ENCODE results near the gene UBE3D. TPM values are rescaled to one million over a fixed set of nuclear protein-coding genes. Genes with fewer than 3 reads are reported as not detected.
"Not testable (repeated sequence)": the region's sequence is repeated elsewhere in the genome, so short reads cannot be mapped to it uniquely, and the experiment has no call there.

UBE3D gene
- total RNA-seq, 1 experiment from 2014 or later, result 5.4 TPM

GRCh38 chr6:82978362-82978945, 87.2 kb downstream of the UBE3D start:
- DNase-seq (ENCODE audit: low spot score), result no peak

GRCh38 chr6:82976179-82976578, 89.5 kb downstream of the UBE3D start:
- no peak for DNase-seq (ENCODE audit: low spot score)

DNA sequence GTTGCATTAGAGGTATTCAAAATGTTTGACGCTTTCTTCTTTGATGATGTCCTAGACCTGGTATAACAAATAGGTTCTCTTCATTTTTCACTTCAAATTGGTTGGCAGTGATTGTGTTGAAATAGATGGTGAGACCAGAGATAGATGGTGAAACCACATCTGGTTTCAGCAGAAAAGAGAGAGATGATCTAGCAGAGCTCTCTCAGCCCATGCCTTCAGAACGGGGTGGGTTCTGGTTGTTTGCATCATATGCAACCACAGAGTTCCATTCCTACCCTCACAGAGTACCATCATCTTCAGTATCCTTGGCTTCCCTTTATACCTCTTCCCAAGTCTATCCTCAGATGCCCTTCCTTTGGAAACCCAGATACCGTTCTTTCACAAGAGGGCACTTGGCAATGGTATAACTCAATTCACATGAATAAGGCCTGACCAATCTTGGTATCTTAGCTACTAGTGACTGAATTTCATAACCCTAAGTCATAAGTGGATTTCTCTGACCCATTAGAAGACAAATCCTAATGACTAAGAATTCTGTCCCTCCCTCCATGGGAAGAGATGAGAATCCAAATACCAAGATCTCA, 93.7 kb downstream of the UBE3D start:
- no peak for DNase-seq (ENCODE audit: low spot score)

GRCh38 chr6:82970839-82971238, 94.8 kb downstream of the UBE3D start:
- DNase-seq (ENCODE audit: low spot score), result no peak

DNA sequence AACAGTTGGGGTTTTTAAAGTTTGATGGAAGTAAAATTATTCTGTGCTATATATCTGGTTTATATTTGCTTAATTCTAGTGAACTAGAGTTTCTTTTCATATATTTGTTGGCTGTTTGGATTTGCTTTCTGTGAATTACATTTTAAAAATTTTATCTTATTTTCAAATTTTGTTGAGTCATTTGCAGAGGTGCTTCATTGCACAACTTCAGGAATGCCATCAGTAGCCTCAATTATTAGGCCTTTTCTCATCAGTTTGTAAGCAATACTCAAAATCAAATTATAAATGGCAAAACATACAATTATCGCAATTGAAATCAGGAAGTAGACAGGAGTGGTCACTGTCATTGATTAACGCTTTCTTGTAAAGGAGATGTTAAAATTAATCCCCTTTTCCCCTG, 96.9 kb downstream of the UBE3D start:
- DNase-seq (ENCODE audit: low spot score), result no peak

GRCh38 chr6:82963191-82963925, 102.3 kb downstream of the UBE3D start:
- no peak for DNase-seq (ENCODE audit: low spot score)

DNA sequence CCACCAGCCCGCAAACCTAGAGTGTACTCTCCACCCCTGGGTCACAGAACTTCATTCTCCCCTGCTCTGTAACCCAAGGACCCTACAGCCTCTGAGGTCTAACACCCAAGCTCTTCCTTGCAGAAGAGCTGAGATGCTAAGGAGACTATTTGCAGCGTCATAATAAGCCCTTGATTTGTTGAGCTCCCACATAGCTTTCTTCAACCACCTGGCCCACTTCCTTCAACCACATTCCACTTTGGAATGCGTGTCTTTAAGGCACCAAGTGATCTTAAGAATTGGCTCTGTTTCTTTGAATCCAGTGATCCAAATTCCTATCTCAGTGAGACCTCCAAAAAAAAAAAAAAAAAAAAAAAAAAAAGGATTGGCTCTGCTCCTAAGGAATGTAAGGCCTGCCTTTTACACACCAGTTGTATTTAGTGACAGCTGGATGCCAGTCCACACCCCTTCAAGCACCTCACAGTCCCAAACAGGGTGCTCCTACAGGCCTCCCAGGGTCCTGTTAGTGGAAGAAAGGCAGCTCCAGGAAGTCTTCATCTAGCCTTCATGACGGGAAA, 106.2 kb downstream of the UBE3D start:
- DNase-seq (ENCODE audit: low spot score), result peak; percentile 73

- no peak for DNase-seq (ENCODE audit: low spot score)
Observed at GRCh38 chr6:82958551-82958950, 107.1 kb downstream of the UBE3D start.

DNA sequence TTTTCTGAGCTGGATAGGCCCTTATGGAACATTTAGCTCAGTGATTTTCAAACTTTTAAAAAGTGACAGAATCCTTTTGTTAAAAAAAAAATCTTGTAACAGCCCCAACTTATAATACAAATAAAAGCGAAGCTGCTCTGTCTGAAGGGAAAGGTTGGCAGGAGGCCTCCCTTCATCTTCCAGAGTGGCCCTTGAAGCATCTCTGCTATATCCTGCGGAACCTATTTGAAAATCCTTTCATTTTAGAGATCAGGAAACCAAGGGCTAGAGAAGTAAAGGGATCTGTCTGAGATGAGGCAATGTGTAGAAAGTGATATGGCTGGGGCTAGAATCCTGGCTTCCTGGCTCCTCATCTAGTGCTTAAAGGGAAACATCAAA, 107.8 kb downstream of the UBE3D start:
- no peak for DNase-seq (ENCODE audit: low spot score)

GRCh38 chr6:82957171-82957867, 108.3 kb downstream of the UBE3D start:
- DNase-seq (ENCODE audit: low spot score), result no peak

GRCh38 chr6:82955841-82956240, 109.8 kb downstream of the UBE3D start:
- DNase-seq (ENCODE audit: low spot score), result peak; percentile 46

GRCh38 chr6:82954937-82955577, 110.6 kb downstream of the UBE3D start:
- DNase-seq (ENCODE audit: low spot score), result peak; percentile 29

DNA sequence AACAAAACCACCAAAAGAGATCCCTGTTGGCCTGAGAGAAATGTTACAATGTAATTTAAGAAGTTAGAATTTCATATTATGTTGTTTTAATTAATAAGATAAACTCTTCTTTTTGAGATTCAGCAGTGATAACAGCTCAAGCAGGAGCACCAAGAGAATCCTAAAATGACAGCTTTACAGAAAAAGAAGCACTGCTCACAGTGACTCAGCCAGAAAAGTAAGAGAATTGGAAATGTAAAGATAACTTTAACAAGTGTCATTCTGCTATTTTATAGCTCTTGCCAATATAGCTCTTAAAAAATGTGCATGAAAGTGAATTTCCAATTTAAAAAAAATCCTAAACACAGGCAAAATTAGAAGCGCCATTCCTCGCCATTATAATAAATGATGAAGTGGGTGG, 111.3 kb downstream of the UBE3D start:
- DNase-seq (ENCODE audit: low spot score), result no peak

- no peak for DNase-seq (ENCODE audit: low spot score)
Observed at GRCh38 chr6:82953871-82954270, 111.8 kb downstream of the UBE3D start.

GRCh38 chr6:82951935-82952334, 113.7 kb downstream of the UBE3D start:
- DNase-seq (ENCODE audit: low spot score), result no peak

DNA sequence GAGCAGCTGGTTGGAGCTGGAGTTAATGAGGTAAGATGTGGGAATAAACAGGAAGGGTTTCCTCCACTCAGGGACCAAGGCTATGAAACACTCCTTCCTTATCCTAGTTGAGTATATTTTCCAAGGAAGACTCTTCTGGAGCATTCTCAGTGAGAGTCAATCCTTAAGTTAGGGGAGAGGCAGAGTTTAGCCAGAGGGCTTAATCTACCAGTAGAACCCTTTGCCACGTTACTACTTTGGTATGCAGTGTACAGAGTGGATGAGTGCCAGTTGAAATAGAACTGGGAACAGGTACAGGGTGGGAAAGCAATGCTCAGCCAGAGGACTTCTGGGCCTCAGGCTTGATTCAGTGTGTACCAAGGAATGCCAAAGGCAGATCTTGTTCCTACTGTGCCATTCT, 114.3 kb downstream of the UBE3D start:
- DNase-seq (ENCODE audit: low spot score), result peak; percentile 15

GRCh38 chr6:82930915-82931314, 134.7 kb downstream of the UBE3D start:
- not testable (repeated sequence) for DNase-seq (ENCODE audit: low spot score)

DNA sequence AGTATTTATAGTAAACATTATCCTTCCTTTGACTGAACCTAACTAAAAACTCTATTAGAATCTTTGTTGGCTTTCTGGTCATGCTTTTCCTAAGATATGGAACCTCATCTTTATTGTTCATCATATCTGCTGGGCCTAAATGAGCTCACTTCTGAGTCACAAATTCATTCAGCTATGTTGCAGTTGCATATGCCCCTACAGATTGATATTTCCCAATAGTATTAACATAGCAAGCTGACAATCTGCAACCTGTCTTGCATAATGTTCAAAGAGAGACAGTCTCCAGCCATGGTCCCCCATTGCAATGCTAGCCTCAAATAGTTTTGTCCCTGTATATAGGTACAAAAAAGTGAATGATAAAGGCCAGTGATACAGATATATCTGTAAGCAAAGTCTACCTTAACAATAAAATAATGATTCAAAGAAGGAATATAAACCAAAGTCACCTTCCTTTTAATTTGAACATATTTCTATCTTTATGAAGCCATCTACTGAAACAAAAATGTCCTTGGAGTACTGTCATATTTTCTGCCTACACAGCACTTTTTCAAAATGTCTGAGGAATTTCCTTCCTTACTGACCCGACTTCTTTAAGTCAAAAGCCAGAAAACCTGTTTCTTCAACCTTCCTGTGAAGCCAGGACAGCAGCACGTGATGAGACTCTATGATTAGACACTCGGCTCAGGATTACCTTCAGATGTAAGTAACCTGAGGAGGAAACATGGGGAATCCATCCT, 140.7 kb downstream of the UBE3D start:
- no peak for DNase-seq (ENCODE audit: low spot score)

DNA sequence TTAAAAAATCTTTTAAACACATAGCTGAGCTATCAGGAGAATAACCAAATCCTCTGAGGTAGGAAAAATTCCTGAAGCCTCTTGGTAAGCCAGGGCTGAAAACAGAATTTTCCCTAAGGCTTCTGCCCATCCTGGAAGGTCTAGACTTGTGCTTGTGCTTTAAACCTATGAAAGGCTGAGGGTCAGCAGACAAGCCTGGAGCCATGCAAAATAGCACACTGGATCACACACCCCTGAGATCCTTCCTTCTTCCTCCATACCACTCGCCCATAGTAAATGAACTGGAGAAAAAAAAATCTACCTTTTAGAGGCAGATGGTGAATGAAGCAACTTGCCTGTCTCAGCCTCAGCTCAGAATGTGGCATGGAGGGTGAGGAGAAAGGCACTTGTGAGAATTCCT, 144.4 kb downstream of the UBE3D start:
- no peak for DNase-seq (ENCODE audit: low spot score)

DNA sequence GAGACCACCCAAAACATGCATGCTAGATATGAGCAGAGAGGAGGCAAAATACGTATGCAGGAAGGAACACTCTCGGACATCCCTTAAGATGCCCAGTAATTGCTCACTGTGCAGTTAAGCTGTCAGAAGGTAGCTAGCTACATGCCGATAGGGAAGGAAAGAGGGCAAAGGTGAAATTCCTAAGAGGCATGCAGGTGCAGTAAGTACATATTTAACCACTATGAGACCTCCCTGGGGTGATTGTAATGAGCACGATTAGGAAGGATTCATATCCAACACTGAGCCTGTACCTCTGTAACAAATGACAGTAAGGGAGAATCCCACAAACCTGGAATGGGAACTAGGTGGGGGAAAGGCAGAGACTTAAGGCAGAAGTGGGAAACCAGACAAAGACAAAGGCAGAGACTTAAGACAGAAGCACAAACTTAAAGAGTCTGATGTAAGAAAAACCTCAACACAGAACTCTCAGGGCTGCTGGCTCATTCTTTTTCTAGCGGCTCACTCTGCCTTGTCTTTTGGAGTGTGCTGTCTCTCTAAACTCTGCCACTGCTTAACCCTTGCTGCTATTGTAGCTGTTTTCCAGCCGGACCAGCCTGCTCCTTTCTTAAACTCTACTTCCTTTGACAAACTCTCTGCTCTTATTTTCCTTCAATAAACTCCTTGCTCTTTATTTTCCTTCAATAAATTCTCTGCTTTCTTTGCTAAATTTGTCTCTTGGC, 148.1 kb downstream of the UBE3D start:
- DNase-seq (ENCODE audit: low spot score), result no peak

GRCh38 chr6:82915666-82916065, 150.0 kb downstream of the UBE3D start:
- no peak for DNase-seq (ENCODE audit: low spot score)

Data from A172 (cell line).